Neural crest cell (in vitro differentiated cells): ENCODE measurements around the gene MSANTD4. TPM values are rescaled to one million over a fixed set of nuclear protein-coding genes. Genes with fewer than 3 reads are reported as not detected.

Source experiments
- DNase-seq: peaks from one replicate; pipeline ENCODE4 v3.0.0; 2021; ENCODE audit warnings: low read depth, mixed read lengths, low spot score
- H3K27ac Mint-ChIP-seq: one replicate; pipeline ENCODE4 v1.8.0; 2021; ENCODE audit warnings: mild to moderate bottlenecking, mixed read lengths; ENCODE audit not compliant: unreplicated experiment
- H3K27me3 Mint-ChIP-seq: 2 replicates; pipeline ENCODE4 v1.8.0; 2021; ENCODE audit warnings: low read depth, mild to moderate bottlenecking, mixed read lengths
- H3K36me3 Mint-ChIP-seq: 2 replicates; pipeline ENCODE4 v1.8.0; 2021; ENCODE audit warnings: low read depth, mild to moderate bottlenecking, mixed read lengths
- H3K4me1 Mint-ChIP-seq: 2 replicates; pipeline ENCODE4 v1.8.0; 2021; ENCODE audit warnings: mixed read lengths
- H3K4me3 Mint-ChIP-seq: one replicate; pipeline ENCODE4 v1.8.0; 2021; ENCODE audit warnings: mild to moderate bottlenecking, mixed read lengths
- H3K9me3 Mint-ChIP-seq: 2 replicates; pipeline ENCODE4 v1.8.0; 2021; ENCODE audit warnings: mixed read lengths
- CTCF ChIP-seq: fragments of 200-600 bp; sonication (generic); conservative IDR thresholded peaks from 2 replicates; pipeline ENCODE4 v1.5.0; 2021; ENCODE audit warnings: antibody characterized with exemption, mild to moderate bottlenecking
- long read RNA-seq: library from polyadenylated mRNA; unstranded; transcript quantifications from one replicate; pipeline ENCODE4 v2.0.0, GENCODE V29; 2020
- total RNA-seq: library from RNA; stranded (reverse); gene quantifications from 2 replicates; pipeline ENCODE4 v1.2.1, GENCODE V29; 2021

Gene MSANTD4
- 21.8 and 23.8 TPM in 2 replicates for total RNA-seq
- long read RNA-seq, full-length matches to known transcripts: 5 of 14 reads
- long read RNA-seq, partial matches to known transcripts: 3 of 14 reads
- long read RNA-seq, other reads (novel, unspliced or antisense): 6 of 14 reads

GRCh38 chr11:106021967-106022794 is at the start of gene MSANTD4:
Gene MSANTD4, minus strand, starts transcription at chr11:106022240. Its CDS starts 11,323 bp downstream, at chr11:106010917.
- Mint-ChIP-seq H3K9me3 (peaks cover 4% of the 10 kb centered on the region), H3K27me3 (peaks cover 4% of the 10 kb centered on the region), H3K27ac (peak within 1 kb of the TSS; percentile 84), H3K36me3 (peaks cover 2% of the 10 kb centered on the region), H3K4me3 (peak within 1 kb of the TSS; percentile 97), H3K4me1 (peaks cover 36% of the 10 kb centered on the region)
- TF ChIP-seq CTCF: peak; percentile 5
- DNase-seq: peak; percentile 93

- Mint-ChIP-seq H3K4me1 (peaks cover 3% of the 10 kb centered on the region), H3K9me3 (peaks cover 3% of the 10 kb centered on the region)
- no peak for TF ChIP-seq CTCF
Observed at GRCh38 chr11:106070606-106071005, 48.6 kb upstream of the MSANTD4 start.

GRCh38 chr11:106063009-106063408 is 41.0 kb upstream of the MSANTD4 start:
- H3K4me1 Mint-ChIP-seq: peaks cover 12% of the 10 kb centered on the region
- no peaks in the 10 kb centered on the region for H3K27me3 Mint-ChIP-seq
- no peaks in the 10 kb centered on the region for H3K36me3 Mint-ChIP-seq
- DNase-seq: no peak
- no peak for TF ChIP-seq CTCF
- no peak overlapping the region for H3K27ac Mint-ChIP-seq
- no peak overlapping the region for H3K4me3 Mint-ChIP-seq
- H3K9me3 Mint-ChIP-seq: peaks cover 3% of the 10 kb centered on the region

More at GRCh38 chr11:106070606-106071005, 48.6 kb upstream of the MSANTD4 start:
- Mint-ChIP-seq H3K27me3 (no peaks in the 10 kb centered on the region), H3K36me3 (no peaks in the 10 kb centered on the region), H3K4me3 (no peak overlapping the region), H3K27ac (no peak overlapping the region)
- no peak for DNase-seq

GRCh38 chr11:106061954-106062949 is 40.2 kb upstream of the MSANTD4 start:
- Mint-ChIP-seq H3K9me3 (peaks cover 5% of the 10 kb centered on the region), H3K27ac (no peak overlapping the region), H3K4me3 (no peak overlapping the region), H3K27me3 (no peaks in the 10 kb centered on the region), H3K36me3 (peaks cover 2% of the 10 kb centered on the region), H3K4me1 (peaks cover 12% of the 10 kb centered on the region)
- TF ChIP-seq CTCF: no peak
- DNase-seq: no peak

GRCh38 chr11:106061249-106061784 is 39.3 kb upstream of the MSANTD4 start:
- Mint-ChIP-seq H3K27ac (no peak overlapping the region), H3K27me3 (no peaks in the 10 kb centered on the region)

More at GRCh38 chr11:106061249-106061784, 39.3 kb upstream of the MSANTD4 start:
- H3K36me3 Mint-ChIP-seq: peaks cover 2% of the 10 kb centered on the region
- no peak overlapping the region for H3K4me3 Mint-ChIP-seq
- peaks cover 12% of the 10 kb centered on the region for H3K4me1 Mint-ChIP-seq
- no peak for TF ChIP-seq CTCF
- no peak for DNase-seq
- H3K9me3 Mint-ChIP-seq: peaks cover 5% of the 10 kb centered on the region
